IPS-18a (cell line): ENCODE results near the gene TRIO.

Experiments
- H3K27ac ChIP-seq: one replicate; pipeline ENCODE4 v1.5.1; 2013; ENCODE audit warnings: low read length
- H3K27me3 ChIP-seq: one replicate; pipeline ENCODE4 v1.6.1; 2013; ENCODE audit warnings: mild to moderate bottlenecking, low read length; ENCODE audit not compliant: control insufficient read depth, insufficient read depth
- H3K36me3 ChIP-seq: one replicate; pipeline ENCODE4 v1.6.1; 2013; ENCODE audit warnings: low read depth, low read length; ENCODE audit not compliant: control insufficient read depth
- H3K4me1 ChIP-seq: one replicate; pipeline ENCODE4 v1.6.1; 2013; ENCODE audit warnings: low read depth, low read length; ENCODE audit not compliant: control insufficient read depth
- H3K4me3 ChIP-seq: one replicate; pipeline ENCODE4 v1.5.1; 2013; ENCODE audit warnings: low read length
- H3K9ac ChIP-seq: one replicate; pipeline ENCODE4 v1.6.1; 2013; ENCODE audit warnings: mild to moderate bottlenecking, low read length, moderate library complexity
- H3K9me3 ChIP-seq: one replicate; pipeline ENCODE4 v1.6.1; 2013; ENCODE audit warnings: low read depth, low read length; ENCODE audit not compliant: control insufficient read depth

TRIO gene

GRCh38 chr5:14142202-14142826 lies 828 bp upstream of the TRIO start:
- Histone ChIP-seq H3K27me3 (peaks cover 22% of the 10 kb centered on the region), H3K27ac (no peak overlapping the region), H3K4me3 (peak overlapping the region; percentile 88), H3K4me1 (peaks cover 18% of the 10 kb centered on the region), H3K9ac (peak overlapping the region; percentile 70), H3K9me3 (no peaks in the 10 kb centered on the region), H3K36me3 (no peaks in the 10 kb centered on the region)

DNA sequence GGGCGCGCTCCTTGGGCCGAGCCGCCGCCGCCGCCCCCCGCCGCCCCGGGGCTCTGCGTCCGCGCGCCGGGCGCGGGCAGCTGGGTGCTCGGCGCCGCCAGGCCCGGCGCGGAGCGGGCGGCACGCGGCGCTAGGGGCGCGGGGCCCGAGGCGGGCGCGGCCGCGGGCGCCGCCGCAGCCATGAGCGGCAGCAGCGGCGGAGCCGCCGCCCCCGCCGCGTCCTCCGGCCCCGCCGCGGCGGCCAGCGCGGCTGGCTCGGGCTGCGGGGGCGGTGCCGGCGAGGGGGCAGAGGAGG lies 351 bp downstream of the TRIO start:
- peaks cover 26% of the 10 kb centered on the region for H3K4me1 ChIP-seq
- no peak overlapping the region for H3K27ac ChIP-seq
- H3K4me3 ChIP-seq, result peak overlapping the region; percentile 91
- peaks cover 22% of the 10 kb centered on the region for H3K27me3 ChIP-seq
- no peaks in the 10 kb centered on the region for H3K36me3 ChIP-seq
- H3K9me3 ChIP-seq, result no peaks in the 10 kb centered on the region
- H3K9ac ChIP-seq, result no peak overlapping the region

DNA sequence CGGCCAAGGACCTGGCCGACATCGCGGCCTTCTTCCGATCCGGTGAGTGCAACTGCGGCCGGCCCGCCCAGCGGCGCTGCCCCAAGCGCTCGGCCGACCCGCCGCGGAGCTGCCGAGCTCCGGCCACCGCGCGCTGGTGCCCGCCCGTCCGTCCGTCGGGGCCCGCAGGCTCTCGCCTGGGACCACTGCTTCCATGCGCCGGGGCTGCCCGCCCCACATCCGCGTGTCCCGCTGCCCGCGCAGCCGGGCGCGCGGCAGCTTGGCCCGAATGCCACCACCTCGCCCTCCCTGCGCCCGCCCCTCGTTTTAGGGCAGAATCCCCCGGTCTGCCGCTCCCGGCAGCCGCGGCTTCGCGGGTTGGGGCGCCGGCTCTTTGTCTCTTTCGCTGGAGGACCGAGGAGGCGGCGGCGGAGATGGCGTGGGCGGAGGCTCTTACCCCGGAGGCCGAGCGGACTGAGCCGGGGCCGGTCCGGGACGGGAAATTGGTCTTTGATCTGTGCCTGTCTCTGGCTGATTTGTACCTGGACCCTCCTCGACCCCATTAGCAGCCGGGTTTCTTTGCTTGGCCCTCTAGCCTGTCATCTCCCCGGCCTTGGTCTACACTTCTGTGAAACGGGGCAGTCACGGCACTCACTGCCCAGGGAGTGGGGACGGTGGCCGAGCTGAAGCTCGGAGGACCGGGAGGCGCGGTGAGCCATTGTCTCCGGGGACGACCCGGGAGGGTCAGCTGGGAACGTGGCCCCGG lies 871 bp downstream of the TRIO start:
- Histone ChIP-seq H3K36me3 (no peaks in the 10 kb centered on the region), H3K9me3 (no peaks in the 10 kb centered on the region), H3K4me3 (peak overlapping the region; percentile 91), H3K27ac (no peak overlapping the region), H3K9ac (peak overlapping the region; percentile 82), H3K27me3 (peaks cover 22% of the 10 kb centered on the region), H3K4me1 (peaks cover 31% of the 10 kb centered on the region)

DNA sequence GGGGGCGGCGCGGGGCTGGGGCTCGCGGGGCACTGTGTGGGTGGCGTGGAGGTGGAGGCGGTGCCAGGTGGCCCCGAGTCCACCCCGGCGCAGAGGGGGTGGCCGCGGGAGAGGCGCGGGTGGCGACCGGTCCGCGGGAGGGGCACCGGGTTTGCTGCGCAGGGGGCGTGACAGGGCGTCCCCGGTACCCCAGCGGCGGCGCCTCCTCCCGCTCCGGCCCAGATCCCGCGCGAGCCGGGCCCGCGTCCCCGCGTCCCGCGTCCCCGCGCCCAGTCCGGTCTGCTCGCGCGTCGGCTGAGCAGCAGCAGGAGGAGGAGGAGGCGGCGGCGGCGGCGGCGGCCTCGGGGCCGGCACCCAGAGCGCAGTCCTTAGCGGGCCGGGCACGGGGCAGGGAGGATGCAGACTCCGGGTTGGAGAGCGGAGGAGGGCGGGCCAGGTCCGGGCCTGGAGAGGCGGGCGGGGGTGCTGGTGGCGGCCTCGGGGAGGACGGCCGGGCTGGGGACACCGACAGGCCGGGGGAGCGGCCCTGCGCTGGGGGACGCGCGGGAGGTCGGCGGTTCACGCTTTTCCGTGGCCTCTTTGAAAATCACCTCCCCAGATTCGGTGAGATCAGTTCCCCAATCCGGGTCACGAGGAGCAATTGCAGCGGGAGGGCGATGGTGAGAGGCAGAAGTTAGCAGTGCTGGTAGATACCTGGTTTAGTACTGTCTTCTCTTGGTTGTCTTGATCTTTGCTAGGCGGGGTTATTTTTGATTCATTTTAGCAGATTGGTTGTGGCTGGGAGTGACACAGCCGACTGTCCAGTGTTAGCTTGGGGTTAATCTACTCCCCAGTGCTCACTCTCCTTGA lies 1.7 kb downstream of the TRIO start:
- peaks cover 22% of the 10 kb centered on the region for H3K27me3 ChIP-seq
- no peaks in the 10 kb centered on the region for H3K9me3 ChIP-seq
- peak overlapping the region; percentile 82 for H3K9ac ChIP-seq
- peaks cover 39% of the 10 kb centered on the region for H3K4me1 ChIP-seq
- peak overlapping the region; percentile 91 for H3K4me3 ChIP-seq
- H3K27ac ChIP-seq, result no peak overlapping the region
- no peaks in the 10 kb centered on the region for H3K36me3 ChIP-seq

DNA sequence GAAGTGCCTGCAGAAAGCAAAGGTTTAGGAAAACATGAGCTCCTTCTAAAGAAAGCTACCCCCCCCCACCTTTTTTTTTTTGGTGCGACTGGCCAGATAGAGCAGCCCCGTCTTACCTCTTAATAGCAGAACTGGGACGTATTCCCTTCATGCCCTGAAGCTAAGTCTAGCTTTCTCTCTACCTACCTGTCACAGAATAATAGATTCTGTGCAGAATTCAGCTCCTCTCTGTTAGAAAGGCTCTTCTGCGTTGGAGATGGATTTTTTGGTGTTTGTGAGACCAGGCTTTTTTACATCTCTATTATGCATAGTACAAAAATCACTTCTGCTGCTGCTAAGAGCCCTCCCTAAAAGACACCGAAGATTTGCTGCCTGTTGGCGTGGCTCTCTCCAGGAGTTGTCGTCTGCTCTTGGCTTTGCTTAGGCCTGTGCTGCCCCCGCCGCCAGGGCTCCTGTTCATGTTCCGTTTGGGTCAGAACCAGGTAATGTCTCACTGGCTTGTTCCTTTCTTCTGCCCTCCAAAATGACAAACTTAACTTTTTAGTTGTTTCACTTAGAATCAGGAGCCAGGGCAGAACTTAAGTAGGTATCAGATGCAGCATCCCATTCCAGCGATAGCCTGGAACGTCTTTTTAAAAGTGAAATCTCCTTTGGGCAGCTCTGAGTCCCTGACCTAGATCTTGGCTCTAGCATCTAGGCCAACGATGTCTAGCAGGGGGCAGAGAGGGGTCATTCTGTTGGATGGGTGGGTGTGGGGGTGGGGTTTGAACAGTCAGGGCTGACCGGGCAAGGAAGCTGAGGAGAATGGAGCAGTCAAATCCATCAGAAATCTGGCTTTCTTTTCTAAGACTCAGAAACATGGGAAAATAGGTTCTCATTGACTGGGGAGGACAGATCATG lies 2.5 kb downstream of the TRIO start:
- Histone ChIP-seq H3K4me1 (peaks cover 40% of the 10 kb centered on the region), H3K27ac (no peak overlapping the region), H3K4me3 (peak overlapping the region; percentile 91), H3K27me3 (peaks cover 22% of the 10 kb centered on the region), H3K36me3 (no peaks in the 10 kb centered on the region), H3K9ac (peak overlapping the region; percentile 49), H3K9me3 (no peaks in the 10 kb centered on the region)

GRCh38 chr5:14146725-14147124 lies 3.6 kb downstream of the TRIO start:
- Histone ChIP-seq H3K4me3 (no peak overlapping the region), H3K9me3 (no peaks in the 10 kb centered on the region), H3K4me1 (peaks cover 40% of the 10 kb centered on the region), H3K36me3 (no peaks in the 10 kb centered on the region), H3K27me3 (peaks cover 17% of the 10 kb centered on the region), H3K9ac (no peak overlapping the region), H3K27ac (no peak overlapping the region)

DNA sequence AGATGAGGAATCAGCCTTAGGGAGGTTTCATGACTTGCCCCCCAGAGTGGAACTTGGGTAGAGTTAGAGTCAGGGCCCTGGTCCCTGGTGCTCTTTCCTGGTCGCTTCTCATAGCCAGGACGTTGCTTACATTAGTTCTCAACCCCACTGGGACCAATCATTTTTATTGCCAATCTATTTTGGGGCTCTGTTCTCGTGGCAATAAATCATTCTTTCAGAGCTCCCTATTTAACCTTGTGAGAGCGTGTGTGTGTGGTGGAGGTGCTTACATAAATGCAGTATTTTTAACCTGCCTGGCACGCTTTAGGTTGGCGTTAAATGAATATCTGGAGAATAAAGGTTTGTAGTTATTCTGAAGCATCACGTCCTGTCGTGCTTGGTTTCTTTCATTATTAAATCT lies 4.1 kb downstream of the TRIO start:
- Histone ChIP-seq H3K27ac (no peak overlapping the region), H3K4me3 (no peak overlapping the region), H3K36me3 (no peaks in the 10 kb centered on the region), H3K9ac (no peak overlapping the region), H3K27me3 (peaks cover 12% of the 10 kb centered on the region), H3K9me3 (no peaks in the 10 kb centered on the region), H3K4me1 (peaks cover 35% of the 10 kb centered on the region)

DNA sequence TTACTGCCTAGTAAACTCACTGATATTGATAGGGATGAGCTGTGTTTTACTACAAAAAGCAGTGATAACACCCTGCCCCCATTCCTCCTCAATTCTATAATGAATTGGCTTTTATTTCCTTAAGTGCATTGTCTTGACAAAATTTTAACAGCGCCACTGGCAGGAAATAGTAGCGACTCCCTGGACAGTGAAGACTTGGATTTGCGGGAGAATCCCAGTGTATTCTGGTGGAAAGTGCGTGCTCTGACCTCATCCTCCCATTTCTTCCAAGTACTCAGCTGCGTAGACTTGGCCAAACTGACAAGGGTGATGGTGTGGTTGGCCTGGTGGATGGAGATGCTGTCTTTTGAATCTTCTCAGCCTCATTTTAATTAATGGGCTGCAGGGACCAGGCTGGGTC lies 5.3 kb downstream of the TRIO start:
- no peaks in the 10 kb centered on the region for H3K36me3 ChIP-seq
- peaks cover 12% of the 10 kb centered on the region for H3K27me3 ChIP-seq
- H3K4me3 ChIP-seq, result no peak overlapping the region
- H3K27ac ChIP-seq, result no peak overlapping the region
- peaks cover 41% of the 10 kb centered on the region for H3K4me1 ChIP-seq
- no peaks in the 10 kb centered on the region for H3K9me3 ChIP-seq
- no peak overlapping the region for H3K9ac ChIP-seq

GRCh38 chr5:14148890-14149671 lies 5.9 kb downstream of the TRIO start:
- H3K9ac ChIP-seq, result no peak overlapping the region
- no peak overlapping the region for H3K27ac ChIP-seq
- no peaks in the 10 kb centered on the region for H3K36me3 ChIP-seq
- no peaks in the 10 kb centered on the region for H3K9me3 ChIP-seq
- peaks cover 47% of the 10 kb centered on the region for H3K4me1 ChIP-seq
- H3K27me3 ChIP-seq, result peaks cover 12% of the 10 kb centered on the region
- no peak overlapping the region for H3K4me3 ChIP-seq

GRCh38 chr5:14149672-14150274 lies 6.6 kb downstream of the TRIO start:
- Histone ChIP-seq H3K9ac (no peak overlapping the region), H3K27ac (no peak overlapping the region), H3K27me3 (peaks cover 12% of the 10 kb centered on the region), H3K4me3 (no peak overlapping the region), H3K36me3 (no peaks in the 10 kb centered on the region), H3K4me1 (peaks cover 54% of the 10 kb centered on the region), H3K9me3 (no peaks in the 10 kb centered on the region)
